COR-L47 (cell line): Measurements from ENCODE around the gene DOCK2.
"Not testable (repeated sequence)": the region's sequence is repeated elsewhere in the genome, so short reads cannot be mapped to it uniquely, and the experiment has no call there.

Experiments used
- DNase-seq: peaks from one replicate; lab custom pipeline; 2025; lab: John Stamatoyannopoulos, UW

Gene DOCK2

DNA sequence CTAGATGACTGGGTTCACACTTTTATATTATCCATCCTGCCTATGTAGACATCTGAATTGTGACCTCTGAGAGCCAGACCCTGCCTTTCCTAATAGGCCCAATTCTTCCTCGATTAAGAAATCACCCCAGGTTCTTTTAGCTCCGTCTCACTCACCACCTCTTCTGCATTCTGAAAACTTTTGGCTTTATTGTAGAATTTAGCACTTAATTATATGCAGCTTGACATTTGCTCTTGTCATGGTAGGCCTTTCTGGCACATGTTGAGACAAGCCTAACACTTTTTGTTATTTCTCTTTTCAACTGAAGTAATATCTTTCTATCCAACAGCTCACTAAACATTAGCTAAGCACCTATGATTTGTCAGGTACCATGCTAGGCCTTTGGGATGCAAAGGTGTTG is 180.0 kb downstream of the DOCK2 start:
- no peak for DNase-seq

DNA sequence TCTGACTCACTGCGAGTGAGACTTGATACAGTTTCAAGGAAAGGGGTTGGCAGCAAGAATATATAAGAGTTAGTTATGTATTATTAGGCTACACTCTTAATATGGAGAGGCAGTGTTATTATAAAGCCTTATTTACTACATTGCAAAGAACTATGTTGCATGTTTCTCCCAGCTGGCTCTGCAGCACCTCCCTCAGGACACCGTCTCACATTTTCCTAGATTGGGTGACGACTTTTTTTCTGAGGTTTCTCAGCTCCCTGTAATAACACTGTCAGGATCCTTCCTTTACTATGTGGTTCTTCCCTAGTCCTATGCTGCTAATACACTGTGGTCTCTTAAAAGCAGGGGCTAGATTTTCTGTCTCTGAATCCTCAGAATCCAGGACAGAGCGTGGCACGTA is 189.5 kb downstream of the DOCK2 start:
- no peak for DNase-seq

DNA sequence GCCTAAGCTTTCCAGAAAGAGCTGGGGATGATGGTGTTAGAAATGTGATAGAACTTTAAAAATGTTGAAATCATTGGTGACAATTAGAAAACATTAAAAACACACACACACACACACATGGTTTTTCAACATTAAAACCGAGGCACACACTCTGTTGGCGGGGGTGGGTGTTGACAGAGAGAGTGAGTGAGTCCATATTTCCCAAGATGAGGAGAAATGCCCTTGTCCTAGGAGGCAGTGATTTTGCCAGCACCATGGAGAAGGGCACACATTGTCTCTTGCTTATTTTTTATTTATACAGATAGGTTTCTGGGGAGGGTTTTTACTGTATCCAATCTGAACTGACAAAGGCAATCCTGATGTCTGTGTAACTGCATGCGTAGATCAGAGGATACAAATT is 190.7 kb downstream of the DOCK2 start:
- no peak for DNase-seq

DNA sequence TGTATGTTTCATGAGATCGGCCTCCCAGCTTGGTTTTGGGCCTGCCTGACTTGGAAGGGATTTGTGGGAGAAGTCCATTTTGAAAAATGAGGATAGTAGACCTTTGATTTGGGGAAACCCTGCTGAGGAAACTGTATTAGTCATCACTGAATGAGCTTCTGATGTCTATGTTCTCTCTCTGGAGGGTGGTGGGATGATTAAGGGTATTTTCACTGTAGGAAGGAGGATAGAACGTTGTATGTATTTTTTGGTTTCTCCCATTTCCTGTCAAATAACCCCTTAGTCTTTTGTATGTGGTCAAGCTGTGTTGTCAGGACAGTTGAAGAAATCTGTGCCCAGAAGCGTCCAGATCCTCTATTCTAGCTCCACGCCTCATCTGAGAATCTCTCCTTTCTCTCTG is 191.3 kb downstream of the DOCK2 start:
- DNase-seq, result no peak

DNA sequence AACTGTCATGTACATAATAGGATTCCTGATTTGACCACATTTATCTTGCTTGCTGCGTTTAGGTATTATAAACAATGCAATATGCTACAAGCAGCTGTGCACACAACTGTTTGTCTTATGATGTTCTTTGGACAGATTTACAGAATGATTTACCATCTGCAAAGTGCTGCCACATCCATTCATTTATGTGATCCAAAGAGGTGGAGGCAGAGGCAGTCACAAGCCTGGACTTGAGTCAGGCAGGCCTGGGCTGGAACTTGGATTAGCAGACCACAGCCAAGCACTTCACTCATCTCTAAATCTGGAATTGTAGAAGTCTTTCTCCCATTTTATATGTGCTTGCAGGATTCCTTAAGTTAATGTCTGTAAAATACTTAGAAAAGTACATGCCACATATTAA is 194.3 kb downstream of the DOCK2 start:
- peak; percentile 44 for DNase-seq

DNA sequence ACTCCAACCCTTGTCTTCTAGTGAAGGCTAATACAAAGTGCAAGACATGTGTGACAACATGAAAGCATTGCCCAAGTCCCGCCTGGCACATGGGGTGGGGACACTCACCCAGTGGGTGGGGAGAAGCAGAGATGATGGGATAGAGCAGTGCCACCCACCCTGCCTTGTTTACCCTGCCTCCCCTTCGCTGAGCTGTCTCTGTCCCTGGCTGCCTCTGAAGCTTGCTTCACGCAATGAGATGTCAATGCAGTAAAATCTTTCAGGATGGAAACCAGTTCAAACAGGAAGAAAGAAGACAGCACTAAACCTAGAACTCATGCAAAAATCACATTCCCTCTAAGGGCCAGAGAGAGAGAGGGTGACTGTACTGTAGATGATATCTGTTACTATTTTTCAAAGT is 195.2 kb downstream of the DOCK2 start:
- DNase-seq, result no peak

DNA sequence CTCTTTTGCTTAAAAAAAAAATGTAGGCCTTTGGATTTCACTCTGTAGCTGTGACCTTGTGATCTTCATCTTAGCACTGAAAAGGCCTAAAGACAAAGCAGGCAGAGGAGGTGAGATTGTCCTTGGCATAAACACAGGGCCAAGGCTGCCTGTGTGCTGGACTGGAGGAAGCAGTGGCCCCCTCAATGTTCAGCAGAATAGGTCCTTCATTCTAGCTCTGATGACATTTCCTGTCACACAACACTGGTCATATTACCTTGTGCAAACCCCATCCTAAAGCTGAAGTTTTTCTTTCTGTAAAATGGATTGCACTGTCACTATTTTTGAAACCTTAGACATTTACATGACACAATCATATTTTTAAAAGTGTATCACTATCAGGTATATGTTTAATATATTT is 195.8 kb downstream of the DOCK2 start:
- DNase-seq, result no peak

DNA sequence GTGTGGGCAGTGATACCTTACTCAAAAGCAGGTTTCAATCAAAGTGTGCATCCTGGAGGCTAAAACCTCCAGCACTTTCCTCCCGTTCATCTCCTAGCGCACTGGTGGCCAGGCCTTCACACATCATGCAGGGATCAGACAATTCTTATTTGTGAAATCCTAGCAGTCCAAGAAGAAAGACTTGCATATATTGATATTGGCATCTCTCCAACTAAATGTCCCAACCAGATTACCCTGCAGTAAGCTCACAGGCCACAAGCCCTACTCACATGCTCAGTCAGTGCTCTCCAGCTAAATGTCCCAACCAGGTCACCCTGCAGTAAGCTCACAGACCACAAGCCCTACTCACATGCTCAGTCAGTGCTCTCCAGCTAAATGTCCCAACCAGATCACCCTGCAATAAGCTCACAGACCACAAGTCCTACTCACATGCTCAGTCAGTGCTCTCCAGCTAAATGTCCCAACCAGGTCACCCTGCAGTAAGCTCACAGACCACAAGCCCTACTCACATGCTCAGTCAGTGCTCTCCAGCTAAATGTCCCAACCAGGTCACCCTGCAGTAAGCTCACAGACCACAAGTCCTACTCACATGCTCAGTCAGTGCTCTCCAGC is 196.7 kb downstream of the DOCK2 start:
- DNase-seq, result not testable (repeated sequence)

DNA sequence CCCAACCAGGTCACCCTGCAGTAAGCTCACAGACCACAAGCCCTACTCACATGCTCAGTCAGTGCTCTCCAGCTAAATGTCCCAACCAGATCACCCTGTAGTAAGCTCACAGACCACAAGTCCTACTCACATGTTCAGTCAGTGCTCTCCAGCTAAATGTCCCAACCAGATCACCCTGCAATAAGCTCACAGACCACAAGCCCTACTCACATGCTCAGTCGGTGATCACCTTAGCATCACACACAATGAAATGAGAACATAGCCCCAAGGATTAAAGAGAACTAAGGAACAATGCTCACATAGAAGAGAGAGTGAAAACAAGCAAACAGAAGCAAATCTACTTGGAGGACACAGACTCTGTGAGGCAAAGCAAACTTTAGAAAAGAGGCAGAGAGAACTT is 197.5 kb downstream of the DOCK2 start:
- not testable (repeated sequence) for DNase-seq

DNA sequence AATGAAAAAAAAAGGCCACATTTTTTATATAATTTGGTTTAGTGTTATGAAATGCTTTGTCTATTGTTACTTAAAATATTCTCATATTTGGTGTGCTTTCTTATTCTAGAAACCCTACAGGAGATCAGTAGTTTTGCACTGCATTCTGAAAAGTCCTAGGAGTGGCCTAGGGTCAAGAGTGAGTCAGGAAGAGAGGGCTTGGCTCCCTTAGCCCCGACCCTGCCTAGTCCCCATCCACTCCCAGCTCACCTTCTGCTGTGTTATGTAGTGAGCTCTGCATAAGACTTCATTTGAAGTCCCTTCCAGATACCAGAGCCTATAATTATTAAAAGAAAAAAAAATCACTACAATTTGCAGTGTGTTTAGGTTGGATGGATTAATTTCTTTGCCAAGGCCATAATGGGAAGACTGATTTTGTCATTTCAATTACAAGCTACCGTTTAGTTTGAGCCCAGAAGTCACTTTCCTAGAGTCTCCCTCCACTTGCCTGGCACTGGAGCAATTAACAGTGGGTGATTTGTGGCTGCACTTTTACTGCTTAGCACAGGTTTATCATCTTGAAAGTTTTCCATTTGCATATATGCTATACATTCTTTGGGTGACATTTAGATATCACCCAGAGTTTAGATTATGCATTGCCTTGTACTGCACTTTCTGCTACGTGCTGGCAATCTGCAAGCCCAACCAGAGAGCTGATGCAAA is 199.9 kb downstream of the DOCK2 start:
- no peak for DNase-seq

DNA sequence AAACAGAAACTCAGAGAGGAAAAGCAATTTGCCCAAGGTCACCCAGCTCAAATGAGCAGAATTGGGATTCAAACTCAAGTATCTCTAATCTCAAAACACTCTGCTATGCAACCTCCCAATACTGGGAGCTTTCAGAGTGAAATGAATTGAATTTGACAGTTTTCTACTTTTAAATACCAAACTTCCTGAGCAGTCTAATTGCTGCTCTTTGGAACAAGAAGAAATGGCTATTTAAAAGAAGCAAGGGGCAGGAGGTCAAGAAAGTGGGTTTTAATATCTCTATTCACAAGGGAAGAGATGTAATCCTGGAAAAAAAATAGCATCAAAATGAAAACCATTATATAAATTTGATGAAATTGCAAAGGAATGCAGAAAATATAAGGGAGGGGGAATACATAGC is 200.6 kb downstream of the DOCK2 start:
- no peak for DNase-seq

DNA sequence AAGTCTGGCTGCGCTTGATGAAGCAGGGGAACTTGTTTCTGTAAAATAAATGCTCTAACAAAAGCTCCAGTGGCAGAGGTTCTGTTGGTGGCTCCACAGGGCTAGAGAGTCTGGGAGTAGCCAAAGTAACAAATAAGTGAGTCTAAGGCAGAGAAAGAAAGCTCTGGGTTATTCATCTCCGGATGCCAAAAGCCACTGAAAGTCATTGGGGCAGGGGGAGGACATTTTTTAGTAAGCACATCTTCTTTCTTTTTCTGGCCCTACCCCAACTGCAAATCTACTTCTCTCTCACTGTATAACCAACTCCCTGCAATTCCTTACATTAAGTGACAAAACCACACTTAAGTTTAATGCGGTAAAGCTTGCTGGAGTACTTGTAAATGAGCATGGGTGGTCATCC is 201.6 kb downstream of the DOCK2 start:
- DNase-seq, result no peak

DNA sequence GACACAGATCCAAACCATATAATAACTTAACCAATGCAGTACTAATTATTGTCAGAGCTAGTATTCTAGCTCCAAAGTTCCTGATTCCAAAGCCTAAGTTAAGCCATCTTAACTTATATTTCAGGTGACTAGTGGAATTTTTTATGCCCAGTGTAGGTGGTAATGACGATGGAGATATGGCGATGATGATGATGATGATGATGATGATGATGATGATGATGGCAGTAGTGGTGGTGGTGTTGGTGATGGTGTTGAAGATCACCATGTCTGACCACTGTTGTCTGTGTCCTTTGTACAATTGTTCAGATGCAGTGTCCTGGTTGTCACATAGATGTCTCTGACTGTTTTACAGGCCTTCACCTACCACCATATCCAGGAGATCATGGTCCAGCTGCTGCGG is 203.3 kb downstream of the DOCK2 start:
- no peak for DNase-seq

DNA sequence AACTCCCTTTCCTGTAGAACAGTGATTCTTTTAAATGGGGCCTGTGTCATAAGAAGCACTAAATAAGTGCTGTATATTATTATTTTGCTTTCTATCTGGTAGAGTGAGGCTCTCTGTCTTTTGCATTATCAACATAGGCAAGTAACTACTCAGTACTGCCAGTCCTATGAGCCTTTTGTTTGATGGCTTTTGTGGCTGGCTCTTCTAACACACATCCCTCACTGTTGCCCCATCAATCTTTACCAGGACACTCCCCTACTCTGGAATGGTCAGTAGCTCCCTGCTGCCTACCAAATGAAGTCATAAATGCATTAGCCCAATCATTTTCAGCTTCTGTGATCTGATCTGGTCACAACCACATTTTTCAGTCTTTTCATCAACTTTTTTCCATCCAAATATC is 205.6 kb downstream of the DOCK2 start:
- no peak for DNase-seq

DNA sequence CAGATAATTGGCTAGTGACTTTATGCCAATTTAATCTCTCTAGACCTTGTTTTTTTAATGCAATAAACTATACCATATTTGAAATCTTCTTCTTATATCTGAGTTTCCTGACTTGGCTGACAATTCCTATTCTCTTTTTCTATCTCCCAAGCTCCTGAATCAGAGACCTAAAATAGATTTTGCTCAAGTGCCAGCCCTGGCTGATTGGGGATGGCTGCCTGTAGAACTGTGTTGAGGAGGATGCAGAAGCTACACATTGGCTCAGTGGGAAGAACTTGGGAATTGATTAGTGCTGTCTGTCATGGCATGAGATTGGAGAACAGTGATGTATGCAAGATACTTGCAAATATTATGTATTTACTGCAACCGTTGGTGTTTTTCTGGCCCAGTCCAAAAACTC is 210.4 kb downstream of the DOCK2 start:
- no peak for DNase-seq

DNA sequence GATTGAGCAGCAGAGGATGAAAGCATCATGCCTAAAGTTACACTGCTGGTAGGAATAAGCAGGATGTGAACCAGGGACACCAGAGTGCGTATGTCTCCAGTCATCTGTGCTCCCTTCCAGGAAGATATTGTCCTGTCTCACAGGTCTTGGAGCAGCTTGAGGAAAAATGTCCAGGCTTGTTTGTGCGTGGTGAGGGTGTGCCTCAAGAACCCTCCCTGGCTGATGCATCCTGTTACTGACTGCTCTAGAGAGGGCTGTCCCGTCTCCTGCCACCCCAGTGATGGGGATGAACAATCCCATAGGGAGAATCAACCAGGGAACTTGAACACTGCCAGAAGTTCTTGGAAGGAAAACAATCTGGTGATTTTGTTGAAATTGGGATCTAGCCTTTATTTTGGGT is 211.2 kb downstream of the DOCK2 start:
- no peak for DNase-seq

DNA sequence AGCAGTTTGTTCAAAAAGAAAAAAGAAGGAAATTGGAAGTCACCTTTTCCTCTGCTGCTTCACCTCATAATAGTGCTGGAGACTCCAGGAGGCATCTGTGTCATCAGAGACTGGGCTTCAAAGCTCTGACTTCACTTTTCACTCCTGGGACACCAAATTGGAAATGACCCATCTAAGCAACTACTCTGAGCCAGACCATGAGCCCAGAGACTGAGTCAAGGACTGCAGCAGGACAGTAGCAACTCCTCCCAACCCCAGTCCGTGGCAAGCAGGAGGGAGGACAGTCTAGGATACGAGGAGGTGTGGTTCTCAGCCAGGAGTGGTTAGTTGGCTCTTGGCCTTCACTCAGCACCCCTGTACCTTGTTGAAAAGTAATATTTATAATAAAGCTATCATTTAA is 211.7 kb downstream of the DOCK2 start:
- no peak for DNase-seq

DNA sequence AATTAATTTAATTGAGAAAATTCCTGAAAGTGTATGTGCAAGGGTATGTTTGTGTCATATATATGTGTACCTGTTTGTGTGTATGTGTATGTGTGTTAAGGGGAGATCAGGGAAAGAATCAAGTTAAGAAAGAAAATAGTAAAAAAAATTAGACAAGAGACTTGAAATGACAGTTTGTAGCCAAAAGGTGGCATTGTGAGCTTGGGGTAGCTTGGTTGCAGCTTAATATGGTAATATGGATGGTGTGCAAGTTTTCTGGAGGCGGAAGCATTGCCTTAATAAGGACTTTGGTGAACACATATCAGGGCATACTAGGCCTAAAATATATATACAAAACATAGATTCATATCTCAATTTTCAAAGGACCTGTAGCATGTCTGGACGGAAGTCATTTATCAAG is 213.3 kb downstream of the DOCK2 start:
- DNase-seq, result no peak

DNA sequence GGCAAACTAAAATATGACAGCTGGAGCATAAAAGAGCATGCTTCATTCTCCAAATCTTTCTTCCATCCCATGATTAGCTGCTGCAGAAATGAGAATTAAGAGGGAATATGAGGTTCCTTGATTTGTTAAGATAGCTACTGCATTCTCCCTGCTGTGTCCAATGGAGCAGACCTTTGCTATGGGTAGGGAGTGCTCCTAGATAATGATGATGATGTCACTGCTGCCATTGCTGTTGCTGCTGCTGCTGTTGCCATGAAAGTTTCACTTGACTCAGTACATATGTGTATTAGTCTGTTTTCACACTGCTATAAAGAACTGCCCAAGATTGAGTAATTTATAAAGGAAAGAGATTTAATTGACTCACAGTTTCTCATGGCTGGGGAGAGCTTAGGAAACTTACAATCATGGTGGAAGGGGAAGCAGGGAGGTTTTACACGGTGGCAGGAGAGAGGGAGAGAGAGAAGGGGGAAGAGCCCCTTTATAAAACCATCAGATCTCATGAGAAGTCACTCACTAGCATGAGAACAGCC is 214.3 kb downstream of the DOCK2 start:
- no peak for DNase-seq

DNA sequence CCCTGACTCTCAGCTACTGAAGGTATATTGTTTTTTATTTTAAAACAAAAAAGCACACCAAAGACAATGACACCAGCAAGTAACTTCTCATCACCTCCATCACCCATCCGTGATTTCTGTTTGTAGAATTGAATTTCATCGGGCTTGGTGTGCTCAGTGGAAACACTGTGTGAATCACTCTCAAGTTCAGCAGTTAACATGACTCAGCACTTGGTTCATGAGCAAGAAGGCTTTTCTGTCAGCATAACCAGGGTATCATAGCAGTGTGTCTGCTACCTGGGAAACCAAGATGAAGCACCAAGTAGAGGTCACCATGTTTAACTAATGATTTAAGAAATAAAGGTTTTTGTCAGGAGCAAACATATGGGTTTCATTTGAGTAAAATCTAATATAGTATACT is 219.5 kb downstream of the DOCK2 start:
- DNase-seq, result no peak

DNA sequence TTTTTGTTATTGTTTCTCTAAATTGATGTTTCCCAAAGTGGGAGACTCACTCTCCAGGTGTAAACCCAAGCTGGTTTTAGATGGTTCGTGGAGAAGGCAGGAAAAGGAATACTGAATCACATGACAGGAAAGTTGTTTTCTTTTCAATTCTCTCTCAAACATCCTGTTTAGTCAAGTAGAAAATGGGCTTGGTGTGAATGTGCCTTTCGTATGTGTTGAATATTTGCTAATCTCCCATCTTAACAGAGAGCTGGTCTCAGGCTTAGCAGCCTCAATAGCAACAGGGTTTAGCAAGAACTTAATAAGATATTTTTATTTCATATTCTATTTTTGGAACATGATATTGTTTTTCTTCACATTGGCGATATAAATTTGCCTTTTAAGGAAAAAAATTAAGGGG is 223.5 kb downstream of the DOCK2 start:
- DNase-seq, result no peak

DNA sequence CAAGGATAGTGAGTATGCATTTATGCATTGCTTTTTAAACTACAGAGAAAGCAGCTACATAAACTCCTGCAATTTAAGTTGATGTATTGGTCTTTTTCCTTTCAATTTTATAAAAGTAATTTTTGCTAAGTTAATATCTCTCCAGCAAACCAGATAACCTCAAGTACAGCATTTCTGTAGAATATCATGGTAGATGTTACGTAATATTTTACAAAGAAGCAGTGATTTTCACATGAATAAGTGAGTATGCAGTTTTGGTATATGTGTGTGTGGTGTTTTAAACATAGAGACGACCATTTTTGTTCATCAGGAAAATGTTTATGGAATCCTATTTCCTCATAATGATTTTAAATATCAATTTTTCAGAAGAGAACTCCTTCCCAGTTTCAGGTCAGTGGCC is 224.4 kb downstream of the DOCK2 start:
- DNase-seq, result no peak

DNA sequence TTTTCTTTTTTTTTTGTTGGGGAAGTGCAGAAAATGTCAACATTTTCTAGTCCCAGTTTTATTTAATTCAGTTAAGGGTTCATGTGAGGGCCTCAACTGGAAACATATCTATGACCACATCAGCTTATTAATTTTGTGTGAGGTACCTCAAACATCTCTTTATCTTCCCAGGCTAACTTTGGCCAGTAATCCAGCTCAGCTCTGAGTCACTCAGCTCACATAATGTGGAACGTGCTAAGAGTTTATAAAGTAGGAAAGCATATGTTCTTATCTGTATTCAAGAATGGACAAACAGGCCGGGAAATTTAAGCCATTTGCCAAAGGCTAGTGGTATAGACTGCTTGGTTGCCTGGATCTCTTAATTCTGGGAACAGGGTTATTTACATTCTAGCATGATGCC is 224.9 kb downstream of the DOCK2 start:
- no peak for DNase-seq

DNA sequence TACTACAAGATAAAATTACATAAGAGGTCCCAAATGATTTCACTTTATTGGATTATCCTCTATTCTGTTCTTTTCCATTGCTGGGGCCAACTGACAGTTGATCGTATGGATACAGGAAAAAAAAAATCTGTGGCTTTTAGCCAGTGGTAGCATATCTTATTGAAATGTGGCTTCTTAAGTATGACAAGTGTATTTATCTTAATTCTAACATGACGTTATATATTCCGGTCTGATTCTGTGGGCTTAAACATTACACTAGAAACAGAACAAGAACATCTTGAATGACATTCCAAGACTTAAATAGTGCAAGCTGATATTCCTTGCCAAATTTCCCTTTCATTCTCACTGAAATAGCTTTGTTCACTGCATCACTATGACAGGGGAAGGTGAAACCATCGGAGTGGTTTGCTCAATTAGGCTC is 225.3 kb downstream of the DOCK2 start:
- no peak for DNase-seq
